Mesendoderm (in vitro differentiated cells): ENCODE results near the gene CCDC81.
"Not testable (repeated sequence)": the region's sequence is repeated elsewhere in the genome, so short reads cannot be mapped to it uniquely, and the experiment has no call there.

Experiments
- DNase-seq: peaks from one replicate; pipeline ENCODE4 v3.0.0; 2013
- H2AK5ac ChIP-seq: 2 replicates; pipeline ENCODE4 v1.6.1; 2013; ENCODE audit warnings: low read length, inconsistent platforms
- H2BK120ac ChIP-seq: 2 replicates; pipeline ENCODE4 v1.6.1; 2013; ENCODE audit warnings: low read depth, mild to moderate bottlenecking, low read length, moderate library complexity, mixed read lengths
- H2BK15ac ChIP-seq: replicated peaks from 2 replicates; pipeline ENCODE4 v1.6.1; 2013; ENCODE audit warnings: low read depth, mild to moderate bottlenecking, moderate library complexity
- H2BK5ac ChIP-seq: 2 replicates; pipeline ENCODE4 v1.6.1; 2013; ENCODE audit warnings: low read length, inconsistent platforms
- H3K18ac ChIP-seq: 2 replicates; pipeline ENCODE4 v1.6.1; 2013; ENCODE audit warnings: mild to moderate bottlenecking, low read length, mixed read lengths
- H3K23ac ChIP-seq: one replicate; pipeline ENCODE4 v1.6.1; 2013; ENCODE audit warnings: low read length
- H3K27ac ChIP-seq: 2 replicates; pipeline ENCODE4 v1.5.1; 2013; ENCODE audit warnings: low read depth, mild to moderate bottlenecking, inconsistent platforms, low read length, moderate library complexity
- H3K27me3 ChIP-seq: 2 replicates; pipeline ENCODE4 v1.6.1; 2013; ENCODE audit warnings: low read length, control low read depth, mild to moderate bottlenecking, inconsistent platforms; ENCODE audit not compliant: insufficient read depth, poor library complexity
- H3K36me3 ChIP-seq: 2 replicates; pipeline ENCODE4 v1.6.1; 2013; ENCODE audit warnings: low read length, inconsistent platforms; ENCODE audit not compliant: control insufficient read depth, insufficient read depth
- H3K4ac ChIP-seq: one replicate; pipeline ENCODE4 v1.6.1; 2013; ENCODE audit warnings: low read depth, mild to moderate bottlenecking, low read length, moderate library complexity
- H3K4me1 ChIP-seq: 2 replicates; pipeline ENCODE4 v1.6.1; 2013; ENCODE audit warnings: low read depth, low read length, inconsistent platforms; ENCODE audit not compliant: control insufficient read depth
- H3K4me2 ChIP-seq: 2 replicates; pipeline ENCODE4 v1.6.1; 2013; ENCODE audit warnings: low read length
- H3K4me3 ChIP-seq: 2 replicates; pipeline ENCODE4 v1.5.1; 2013; ENCODE audit warnings: mild to moderate bottlenecking, low read length
- H3K56ac ChIP-seq: one replicate; pipeline ENCODE4 v1.6.1; 2013; ENCODE audit warnings: low read length
- H3K79me1 ChIP-seq: 2 replicates; pipeline ENCODE4 v1.6.1; 2013; ENCODE audit warnings: low read length, inconsistent platforms
- H3K79me2 ChIP-seq: 2 replicates; pipeline ENCODE4 v1.6.1; 2013; ENCODE audit warnings: mild to moderate bottlenecking, low read length; ENCODE audit not compliant: control insufficient read depth, insufficient read depth
- H3K9ac ChIP-seq: 2 replicates; pipeline ENCODE4 v1.6.1; 2013; ENCODE audit warnings: low read length, inconsistent platforms
- H4K5ac ChIP-seq: one replicate; pipeline ENCODE4 v1.6.1; 2013; ENCODE audit warnings: low read length
- H4K8ac ChIP-seq: one replicate; pipeline ENCODE4 v1.6.1; 2013; ENCODE audit warnings: low read depth, mild to moderate bottlenecking, control low read depth, low read length, moderate library complexity
- WGBS: extraction: QIAGEN DNeasy Blood & Tissue Kit; methylation state at CpG from one replicate; pipeline ENCODE4 v1.1.7; 2013; ENCODE audit warnings: low lambda C conversion rate, missing lambda C conversion rate; ENCODE audit not compliant: insufficient coverage; ENCODE audit errors: extremely low coverage; 5-methylcytosine and 5-hydroxymethylcytosine counted together

The CCDC81 gene

DNA sequence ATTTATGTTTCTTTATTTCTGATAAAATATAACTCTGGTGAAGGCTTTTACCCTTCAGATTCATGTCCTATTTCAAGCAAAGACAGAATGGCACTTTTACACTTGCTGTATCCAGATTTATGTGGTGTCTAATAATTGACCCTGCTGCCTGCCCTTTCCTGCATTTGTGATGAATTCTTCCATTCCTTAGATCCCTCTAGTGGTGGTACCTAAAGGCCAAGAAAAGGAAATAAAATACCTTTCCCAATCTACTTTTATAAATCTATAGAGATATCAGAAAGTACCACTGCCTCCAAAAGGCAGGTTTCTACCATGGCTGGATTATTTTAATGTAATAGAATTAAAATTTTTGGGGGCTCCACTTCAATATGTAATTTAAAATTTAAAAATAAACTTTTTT lies 34.2 kb downstream of the CCDC81 start:
- Histone ChIP-seq H3K27ac (no peak overlapping the region), H3K9ac (no peak overlapping the region), H2BK120ac (no peak overlapping the region), H3K4me2 (no peak overlapping the region), H3K4me1 (no peaks in the 10 kb centered on the region), H3K56ac (no peak overlapping the region), H3K4ac (no peak overlapping the region), H2BK15ac (no peak overlapping the region), H2BK5ac (no peak overlapping the region), H4K5ac (no peak overlapping the region), H3K79me1 (no peaks in the 10 kb centered on the region), H3K79me2 (no peaks in the 10 kb centered on the region), H3K18ac (no peak overlapping the region), H3K36me3 (no peaks in the 10 kb centered on the region), H3K27me3 (no peaks in the 10 kb centered on the region), H3K4me3 (no peak overlapping the region), H4K8ac (no peak overlapping the region), H3K23ac (no peak overlapping the region), H2AK5ac (no peak overlapping the region)
- no peak for DNase-seq

DNA sequence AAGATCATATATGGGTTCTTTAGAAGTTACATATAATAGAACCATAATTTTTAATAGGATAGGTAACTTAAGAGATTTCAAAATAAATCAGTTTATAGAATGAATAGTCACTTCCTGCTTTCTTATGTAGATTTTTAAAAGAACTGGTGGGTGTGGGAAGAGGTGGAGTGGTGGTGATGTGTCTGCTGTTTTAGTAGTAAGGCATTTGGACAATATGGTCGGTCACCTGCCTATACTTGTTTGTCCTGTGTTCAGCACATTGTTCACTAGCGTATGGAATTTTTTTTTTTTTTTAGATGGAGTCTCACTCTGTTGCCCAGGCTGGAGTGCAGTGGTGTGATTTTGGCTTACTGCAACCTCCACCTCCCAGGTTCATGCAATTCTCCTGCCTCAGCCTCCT lies 39.3 kb downstream of the CCDC81 start:
- Histone ChIP-seq H2BK120ac (no peak overlapping the region), H4K5ac (no peak overlapping the region), H4K8ac (no peak overlapping the region), H3K4me3 (no peak overlapping the region), H3K4me2 (no peak overlapping the region), H3K23ac (no peak overlapping the region), H3K9ac (no peak overlapping the region), H3K4ac (no peak overlapping the region), H3K18ac (no peak overlapping the region), H2BK15ac (no peak overlapping the region), H3K79me2 (no peaks in the 10 kb centered on the region), H3K79me1 (no peaks in the 10 kb centered on the region), H3K56ac (no peak overlapping the region), H3K36me3 (no peaks in the 10 kb centered on the region), H3K4me1 (no peaks in the 10 kb centered on the region), H3K27me3 (no peaks in the 10 kb centered on the region), H2AK5ac (no peak overlapping the region), H2BK5ac (no peak overlapping the region), H3K27ac (no peak overlapping the region)
- no CpG with 5 or more reads among the region's 2 CpGs for WGBS
- DNase-seq: no peak

DNA sequence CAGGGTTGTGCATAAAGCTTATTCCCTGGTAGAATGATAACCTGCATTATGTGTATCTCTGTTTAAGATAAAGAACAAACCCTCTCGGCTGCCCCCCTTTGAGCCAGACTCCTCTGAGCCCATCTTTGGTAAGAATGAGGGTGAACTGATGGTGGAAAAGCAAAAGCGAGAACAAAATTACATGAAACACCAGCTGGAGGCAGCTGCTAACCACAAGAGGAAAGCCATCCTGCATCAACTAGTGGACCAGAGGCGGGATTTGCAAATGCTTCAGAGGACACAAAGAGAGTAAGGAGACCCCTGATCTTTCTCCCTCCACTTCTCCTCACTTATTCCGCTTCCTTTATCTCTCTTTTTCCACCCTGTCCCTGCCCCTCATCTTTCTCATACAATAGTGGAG lies 40.3 kb downstream of the CCDC81 start:
- DNase-seq: no peak
- no peak overlapping the region for H2BK15ac ChIP-seq

DNA sequence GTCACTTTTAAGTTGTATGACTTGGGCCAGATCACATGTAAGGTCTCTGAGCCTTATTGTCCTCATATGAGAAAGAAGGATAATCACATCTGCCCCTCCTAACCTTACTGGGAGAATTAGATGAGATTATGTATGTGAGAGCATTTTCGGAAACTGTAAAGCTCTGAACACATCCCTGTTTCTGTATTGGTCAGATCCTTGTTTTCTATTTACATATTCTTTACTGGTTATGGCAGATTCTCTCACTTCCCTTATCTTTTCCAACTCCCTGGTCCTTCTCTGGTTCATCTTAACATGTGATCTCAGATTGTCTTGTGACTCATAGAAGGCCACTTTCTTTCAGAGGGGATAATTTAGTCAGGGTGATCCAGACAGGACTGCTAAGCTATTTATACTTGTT lies 41.8 kb downstream of the CCDC81 start:
- WGBS: no CpG with 5 or more reads among the region's 1 CpG
- no peak overlapping the region for H3K18ac ChIP-seq

More for the DNA sequence above, 40.3 kb downstream of the CCDC81 start:
- H2AK5ac ChIP-seq: no peak overlapping the region
- H3K4me3 ChIP-seq: no peak overlapping the region
- no peak overlapping the region for H4K5ac ChIP-seq
- no peak overlapping the region for H3K18ac ChIP-seq
- no peaks in the 10 kb centered on the region for H3K36me3 ChIP-seq
- no peak overlapping the region for H2BK120ac ChIP-seq
- H3K27me3 ChIP-seq: no peaks in the 10 kb centered on the region
- H3K4me2 ChIP-seq: no peak overlapping the region
- no peak overlapping the region for H3K56ac ChIP-seq
- no peak overlapping the region for H3K9ac ChIP-seq
- H3K4ac ChIP-seq: peak overlapping the region; percentile 3
- no peak overlapping the region for H2BK5ac ChIP-seq
- WGBS: 100% methylated on average over 1 of the region's 4 CpGs
- H3K79me1 ChIP-seq: no peaks in the 10 kb centered on the region
- H4K8ac ChIP-seq: no peak overlapping the region
- no peak overlapping the region for H3K27ac ChIP-seq
- no peaks in the 10 kb centered on the region for H3K79me2 ChIP-seq
- H3K4me1 ChIP-seq: no peaks in the 10 kb centered on the region
- H3K23ac ChIP-seq: no peak overlapping the region

DNA sequence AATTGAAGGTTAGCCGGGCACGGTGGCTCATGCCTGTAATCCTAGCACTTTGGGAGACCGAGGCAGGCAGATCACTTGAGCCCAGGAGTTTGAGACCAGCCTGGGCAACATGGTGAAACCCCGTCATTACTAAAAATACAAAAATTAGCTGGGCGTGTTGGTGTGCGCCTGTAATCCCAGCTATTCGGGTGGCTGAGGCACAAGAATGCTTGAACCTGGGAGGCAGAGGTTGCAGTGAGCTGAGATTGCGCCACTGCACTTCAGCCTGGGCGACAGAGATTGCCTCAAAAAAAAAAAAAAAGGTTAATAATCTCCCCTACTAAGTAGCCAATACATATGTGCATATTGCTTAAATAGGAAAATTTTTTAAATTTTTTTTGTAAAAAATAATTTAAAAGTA lies 42.3 kb downstream of the CCDC81 start:
- not testable (repeated sequence) for H3K4me3 ChIP-seq, H3K18ac ChIP-seq, H3K4me2 ChIP-seq, H4K8ac ChIP-seq, H3K56ac ChIP-seq, H3K79me2 ChIP-seq, H3K36me3 ChIP-seq, H3K79me1 ChIP-seq, H3K27me3 ChIP-seq, DNase-seq, H3K23ac ChIP-seq, H3K4me1 ChIP-seq, H2BK5ac ChIP-seq, H2BK15ac ChIP-seq, H3K9ac ChIP-seq, H4K5ac ChIP-seq, H2AK5ac ChIP-seq, H3K27ac ChIP-seq, H2BK120ac ChIP-seq
- no CpG with 5 or more reads among the region's 9 CpGs for WGBS
- H3K4ac ChIP-seq: peak overlapping the region; percentile 36

More for the DNA sequence above, 41.8 kb downstream of the CCDC81 start:
- H3K4me2 ChIP-seq: no peak overlapping the region
- H4K8ac ChIP-seq: no peak overlapping the region
- no peak overlapping the region for H3K56ac ChIP-seq
- no peak for DNase-seq
- no peak overlapping the region for H3K4ac ChIP-seq
- no peak overlapping the region for H4K5ac ChIP-seq
- no peak overlapping the region for H3K27ac ChIP-seq
- no peak overlapping the region for H2BK15ac ChIP-seq
- no peak overlapping the region for H3K9ac ChIP-seq
- no peak overlapping the region for H2AK5ac ChIP-seq
- no peaks in the 10 kb centered on the region for H3K4me1 ChIP-seq
- no peak overlapping the region for H3K4me3 ChIP-seq
- no peak overlapping the region for H3K23ac ChIP-seq
- no peaks in the 10 kb centered on the region for H3K79me2 ChIP-seq
- H3K36me3 ChIP-seq: no peaks in the 10 kb centered on the region
- no peaks in the 10 kb centered on the region for H3K79me1 ChIP-seq
- no peak overlapping the region for H2BK5ac ChIP-seq
- no peak overlapping the region for H2BK120ac ChIP-seq
- no peaks in the 10 kb centered on the region for H3K27me3 ChIP-seq

DNA sequence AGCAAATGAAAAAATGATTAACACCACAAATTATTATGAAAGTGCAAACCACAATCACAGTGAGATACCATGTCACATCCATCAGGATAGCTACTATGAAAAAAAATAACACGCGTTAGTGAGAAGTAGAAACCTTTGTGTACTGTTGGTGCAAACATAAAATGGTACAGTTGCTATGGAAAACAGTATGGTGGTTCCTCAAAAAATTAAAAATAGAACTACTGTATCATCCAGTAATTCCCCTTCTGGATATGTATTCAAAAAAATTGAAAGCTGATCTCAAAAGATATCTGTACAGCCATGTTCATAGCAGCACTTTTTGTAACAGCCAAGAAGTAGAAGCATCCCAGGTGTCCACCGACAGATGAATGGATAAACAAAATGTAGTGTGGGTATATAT lies 43.4 kb downstream of the CCDC81 start:
- no peak overlapping the region for H2BK120ac ChIP-seq
- H3K27me3 ChIP-seq: no peaks in the 10 kb centered on the region
- no peak overlapping the region for H2BK5ac ChIP-seq
- no peak overlapping the region for H3K4me2 ChIP-seq
- H2BK15ac ChIP-seq: no peak overlapping the region
- H3K56ac ChIP-seq: no peak overlapping the region
- no peaks in the 10 kb centered on the region for H3K79me2 ChIP-seq
- peaks cover 11% of the 10 kb centered on the region for H3K4me1 ChIP-seq
- no peak overlapping the region for H2AK5ac ChIP-seq
- H4K8ac ChIP-seq: no peak overlapping the region
- H3K18ac ChIP-seq: no peak overlapping the region
- H3K36me3 ChIP-seq: no peaks in the 10 kb centered on the region
- no peak overlapping the region for H3K23ac ChIP-seq
- H4K5ac ChIP-seq: no peak overlapping the region
- WGBS: no CpG with 5 or more reads among the region's 3 CpGs
- H3K4ac ChIP-seq: no peak overlapping the region
- no peaks in the 10 kb centered on the region for H3K79me1 ChIP-seq
- no peak overlapping the region for H3K9ac ChIP-seq
- no peak for DNase-seq
- H3K27ac ChIP-seq: no peak overlapping the region
- no peak overlapping the region for H3K4me3 ChIP-seq
